Caki2 (cell line): Measurements from ENCODE around the gene UBE2C. TPM values are rescaled to one million over a fixed set of nuclear protein-coding genes. Genes with fewer than 3 reads are reported as not detected.

Experiments
- DNase-seq: peaks from one replicate; pipeline ENCODE4 v3.0.0-alpha.2; 2015; ENCODE audit warnings: low read depth
- in situ Hi-C: cut with HindIII; loops from 2 replicates; pipeline ENCODE4 v1.10.0; 2016; ENCODE audit warnings: low sequenced_read_pairs, low pct_unique_long_range_greater_than_20kb, mixed read lengths
- total RNA-seq: library from RNA; depleted of rRNA; stranded (reverse); fragments of >200 nt; shearing (Covaris generic); gene quantifications from 2 replicates; pipeline ENCODE4 v1.2.3, GENCODE V29; 2014; ENCODE audit warnings: low replicate concordance

UBE2C gene
- total RNA-seq, 1 experiment from 2014 or later: 164 TPM

DNA sequence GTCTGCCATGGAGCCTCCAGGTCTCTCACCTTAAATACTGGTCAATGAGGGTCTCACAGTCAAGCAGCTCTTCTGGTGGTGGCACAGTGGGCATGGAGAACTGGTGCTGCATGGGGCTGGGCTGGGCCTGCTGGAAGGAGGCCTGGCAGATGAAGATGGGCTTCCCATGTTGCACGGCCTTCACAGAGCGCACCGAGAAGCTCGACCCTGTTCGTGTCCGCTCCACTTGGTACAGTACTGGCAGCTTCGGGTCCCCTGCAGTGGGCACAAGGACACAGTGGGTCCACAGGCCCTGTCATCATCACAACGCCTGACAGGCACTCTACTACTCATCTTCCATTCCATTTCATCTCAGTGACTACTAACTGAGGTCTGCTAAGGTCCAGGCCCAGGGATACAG, 36.0 kb downstream of the UBE2C start:
- DNase-seq: no peak
- in situ Hi-C loops: no loop called here

GRCh38 chr20:45848969-45849582, 36.6 kb downstream of the UBE2C start:
- DNase-seq: no peak
- in situ Hi-C loops: no loop called here

DNA sequence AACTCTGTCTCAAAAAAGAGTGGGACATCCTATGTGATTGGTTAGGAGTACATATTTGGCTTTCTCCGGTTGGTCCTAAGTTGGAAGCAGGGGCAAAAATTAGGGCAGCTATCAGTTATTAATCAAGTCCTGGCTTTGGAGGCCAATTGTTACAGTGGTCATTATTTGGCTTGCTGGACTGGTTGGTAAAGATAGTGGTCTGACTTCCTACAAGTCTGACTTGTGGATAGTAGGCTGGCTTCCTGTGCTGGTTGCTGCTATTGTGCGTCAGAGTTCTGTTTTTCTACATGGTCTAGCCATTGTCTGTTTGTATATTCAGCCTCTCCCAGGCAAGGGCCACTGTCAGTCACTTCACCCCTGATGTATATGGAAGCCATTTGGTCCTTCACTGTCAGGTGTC, 37.8 kb downstream of the UBE2C start:
- in situ Hi-C loops: no loop called here
- no peak for DNase-seq

DNA sequence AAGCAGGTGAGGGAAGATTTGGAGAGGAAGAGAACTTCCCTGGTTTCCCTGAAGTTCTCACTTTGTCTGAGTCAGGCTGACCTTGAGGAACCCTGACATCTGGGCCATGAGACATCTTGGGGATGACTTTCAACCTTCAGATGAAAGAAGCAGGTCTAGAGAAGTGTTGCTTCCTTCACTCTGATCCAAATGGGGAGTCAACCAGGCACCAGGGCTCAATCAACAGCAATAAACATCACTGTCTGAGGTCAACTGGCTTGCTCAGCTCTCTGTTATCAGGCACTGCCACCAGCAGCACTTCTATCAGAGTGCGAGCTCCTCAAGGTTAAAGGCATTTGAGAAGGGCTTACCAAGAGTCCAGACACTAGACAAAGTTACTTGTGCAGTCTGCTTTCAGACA, 38.5 kb downstream of the UBE2C start:
- no peak for DNase-seq
- in situ Hi-C loops: no loop called here

DNA sequence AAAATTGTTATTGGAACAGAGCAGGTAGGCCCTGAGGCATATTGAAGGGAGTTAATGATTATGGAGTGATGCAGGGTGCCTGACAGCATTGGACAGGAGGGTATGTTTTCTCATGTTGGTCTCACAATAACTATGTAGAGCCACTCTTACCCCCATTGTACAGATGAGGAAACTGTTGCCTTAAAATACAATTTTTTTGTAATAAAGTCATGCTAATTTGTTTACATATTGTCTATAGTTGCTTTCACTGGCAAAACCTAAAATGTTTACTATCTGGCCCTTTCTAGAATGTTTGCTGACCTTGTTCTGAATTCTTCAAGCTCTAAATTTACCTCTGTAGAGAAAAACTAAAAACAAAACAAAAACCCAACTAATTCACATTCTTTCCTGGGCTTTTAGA, 39.1 kb downstream of the UBE2C start:
- no peak for DNase-seq
- in situ Hi-C loops: no loop called here

DNA sequence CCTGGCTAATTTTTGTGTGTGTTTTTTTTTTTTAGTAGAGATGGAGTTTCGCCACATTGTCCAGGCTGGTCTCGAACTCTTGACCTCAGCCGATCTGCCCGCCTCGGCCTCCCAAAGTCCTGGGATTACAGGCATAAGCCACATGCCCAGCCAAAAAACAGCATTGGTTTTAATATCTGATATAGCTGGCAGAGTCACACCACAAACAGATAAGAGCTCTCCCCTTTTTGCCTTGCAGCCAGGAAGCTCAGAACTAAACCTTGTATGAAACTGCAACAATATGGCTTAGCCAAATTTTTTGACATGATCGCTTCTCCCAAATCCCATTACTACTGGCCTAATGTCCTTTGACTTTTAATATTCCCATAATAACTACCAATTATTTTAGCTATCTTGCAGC, 39.9 kb downstream of the UBE2C start:
- in situ Hi-C loops: no loop called here
- no peak for DNase-seq

GRCh38 chr20:45853484-45853883, 41.0 kb downstream of the UBE2C start:
- no peak for DNase-seq
- in situ Hi-C loops: no loop called here

DNA sequence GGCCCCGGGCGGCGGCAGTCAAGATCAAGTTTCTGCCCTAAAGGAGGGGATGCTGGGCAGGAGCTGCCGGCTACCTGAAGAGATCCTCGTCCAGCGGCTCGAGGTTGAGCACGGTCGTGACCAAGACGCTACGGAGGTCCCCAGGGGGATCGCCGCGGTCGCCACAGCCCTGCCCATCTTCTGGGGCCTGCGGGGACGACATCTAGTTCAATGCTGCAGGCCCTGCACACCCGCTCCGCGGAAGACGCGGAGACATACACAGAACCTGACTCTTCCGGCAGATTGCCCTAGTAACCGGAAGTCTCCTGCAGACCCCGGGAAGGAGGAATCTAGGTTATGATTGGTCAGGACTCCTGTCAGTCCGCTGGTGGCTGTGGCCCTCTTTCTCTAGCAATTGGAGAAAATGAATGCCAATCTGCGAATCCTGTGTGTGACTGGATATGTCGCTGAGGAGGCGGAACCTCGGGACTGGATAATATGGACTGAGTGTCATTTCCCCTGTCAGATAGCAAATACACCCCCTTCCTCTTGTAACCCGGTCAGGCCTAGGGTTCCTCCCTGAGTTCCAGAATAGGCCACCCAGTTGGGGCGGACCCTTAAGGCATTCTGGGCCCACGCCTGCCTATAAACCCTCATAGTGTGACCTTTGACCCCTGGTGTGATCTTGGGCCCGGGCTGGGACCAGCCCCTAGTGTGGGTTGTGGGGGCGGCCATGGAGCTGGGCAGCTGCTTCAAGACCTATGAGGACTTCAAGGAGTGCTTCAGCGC, 44.9 kb downstream of the UBE2C start, which contains the start of the genes ACOT8 and ZSWIM3:
ACOT8 (minus strand) TSS at position 279 of the 768 bp plus-strand sequence; CDS start at position 202, 77 bp downstream.
ZSWIM3 (plus strand) TSS at position 501 of the 768 bp plus-strand sequence; CDS start at position 713, 212 bp downstream.
- peak; percentile 99 for DNase-seq
- in situ Hi-C loops: no loop called here

- DNase-seq: no peak
- in situ Hi-C loops: no loop called here
Measured at GRCh38 chr20:45857882-45858216, 45.4 kb downstream of the UBE2C start.

GRCh38 chr20:45859916-45860315, 47.5 kb downstream of the UBE2C start:
- no peak for DNase-seq
- in situ Hi-C loops: no loop called here

DNA sequence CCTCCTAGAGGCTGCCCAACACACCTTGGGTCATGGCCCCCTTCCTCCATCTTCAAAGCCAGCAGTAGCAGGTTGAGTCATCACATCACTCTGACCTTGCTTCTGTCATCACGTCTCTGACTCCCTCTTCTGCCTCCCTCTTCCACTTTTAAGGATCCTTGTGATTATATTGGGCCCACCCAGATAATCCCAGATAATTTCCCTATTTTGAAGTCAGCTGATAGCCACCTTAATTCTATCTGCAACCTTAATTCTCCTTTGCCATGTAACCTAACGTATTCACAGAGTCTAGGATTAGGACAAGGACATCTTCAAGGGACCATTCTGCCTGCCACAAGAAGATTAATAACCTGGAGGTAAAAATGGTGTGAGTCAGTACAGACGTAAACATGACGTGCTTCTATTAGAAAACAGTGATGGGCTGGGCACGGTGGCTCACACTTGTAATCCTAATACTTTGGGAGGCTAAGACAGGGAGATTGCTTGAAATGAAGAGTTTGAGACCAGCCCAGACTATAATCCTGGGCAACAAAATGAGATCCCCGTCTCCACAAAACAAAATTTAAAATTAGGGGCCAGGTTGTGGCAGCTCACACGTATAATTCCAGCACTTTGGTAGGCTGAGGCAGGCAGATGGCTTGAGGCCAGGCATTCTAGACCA, 48.2 kb downstream of the UBE2C start:
- DNase-seq: no peak
- in situ Hi-C loops: no loop called here

- in situ Hi-C loops: no loop called here
- DNase-seq: no peak
Measured at GRCh38 chr20:45861221-45862075, 49.0 kb downstream of the UBE2C start.

- DNase-seq: no peak
- in situ Hi-C loops: no loop called here
Measured at GRCh38 chr20:45863543-45864470, 51.4 kb downstream of the UBE2C start.

DNA sequence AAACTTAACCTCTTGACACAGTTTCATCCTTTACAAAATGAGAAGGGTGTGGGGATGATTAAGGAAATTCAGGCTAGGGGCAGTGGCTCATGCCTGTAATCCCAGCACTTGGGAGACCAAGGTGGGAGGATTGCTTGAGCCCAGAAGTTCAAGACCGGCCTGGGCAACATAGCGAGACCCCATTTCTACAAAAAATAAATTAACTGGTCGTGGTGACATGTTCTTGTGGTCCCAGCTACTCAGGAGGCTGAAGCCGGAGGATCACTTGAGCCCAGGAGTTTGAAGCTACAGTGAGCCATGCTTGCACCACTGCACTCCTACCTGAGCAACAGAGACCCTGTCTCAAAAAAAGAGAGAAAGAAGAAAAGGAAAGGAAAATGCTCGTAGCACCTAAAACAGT, 54.0 kb downstream of the UBE2C start:
- in situ Hi-C loops: no loop called here
- DNase-seq: no peak
